HepG2 (cell line): ENCODE data around the gene KRTAP5-6. TPM values are rescaled to one million over a fixed set of nuclear protein-coding genes. Genes with fewer than 3 reads are reported as not detected.
A peak's percentile ranks its signal among the peaks of the same experiment; 100 is the strongest.

Experiments
- ATAC-seq: fragments of 200-7000 bp; cut with Tn5 transposase; 3 replicates; pipeline ENCODE4 v1.9.1; 2020; ENCODE audit warnings: mild to moderate bottlenecking, moderate library complexity
- BruUV-seq: library from RNA; stranded (reverse); fragments of 400-500 nt; replicated peaks from 2 replicates; lab custom pipeline; 2021; lab: Mats Ljungman, UMichigan
- CTCF ChIA-PET: fragments of 300-600 bp; formaldehyde crosslinking; extraction: SDS; loops from one replicate; lab custom pipeline; 2021; ENCODE audit warnings: low total read pairs, inconsistent platforms, low intra/inter-chr PET ratio; lab: Yijun Ruan, JAX
- POLR2A ChIA-PET: fragments of 350-600 bp; sonication (Branson Sonifier 250); formaldehyde crosslinking; loops from one replicate; lab custom pipeline; 2020; ENCODE audit warnings: antibody characterized with exemption, inconsistent platforms; lab: Yijun Ruan, JAX
- DNase-seq: peaks from one replicate; pipeline ENCODE4 v3.0.0-alpha.2; 2015; ENCODE audit warnings: low spot score
- FAIRE-seq: peaks from 3 replicates; lab custom pipeline; 2011; peaks lifted over from hg19 to GRCh38; lab: Jason Lieb, UNC
- H2AFZ ChIP-seq: one replicate; pipeline ENCODE4 v1.6.1; 2011; ENCODE audit warnings: low read length, inconsistent platforms
- H3K27ac ChIP-seq: fragments of 300-600 bp; 3 replicates; pipeline ENCODE4 v1.8.0; 2011; ENCODE audit warnings: mixed run types, mild to moderate bottlenecking, mixed read lengths, low read length, inconsistent platforms; ENCODE audit not compliant: insufficient read depth; ENCODE audit errors: extremely low read length
- H3K27me3 ChIP-seq, 2 experiments: fragments of 200-600 bp in 1 of 2; 2 replicates in 1 of 2; 3 replicates in 1 of 2; pipeline versions ENCODE4 v1.6.0 to v1.8.0; 2011; ENCODE audit warnings: low read length in 2 of 2, mild to moderate bottlenecking in 2 of 2, moderate library complexity in 2 of 2, inconsistent platforms in 1 of 2; ENCODE audit not compliant: insufficient read depth in 2 of 2, control insufficient read depth in 1 of 2
- H3K36me3 ChIP-seq, 2 experiments: fragments of 200-600 bp in 1 of 2; replicated peaks in 1 of 2; 2 replicates in 1 of 2; 3 replicates in 1 of 2; pipeline versions ENCODE4 v1.5.1 to v1.8.0; 2011; ENCODE audit warnings: low read length in 2 of 2, inconsistent platforms in 1 of 2; ENCODE audit not compliant: insufficient read depth in 2 of 2, control insufficient read depth in 1 of 2
- H3K4me1 ChIP-seq: 2 replicates; pipeline ENCODE4 v1.5.1; 2012; ENCODE audit warnings: low read length, inconsistent platforms; ENCODE audit not compliant: insufficient read depth
- H3K4me2 ChIP-seq: 2 replicates; pipeline ENCODE4 v1.6.0; 2011; ENCODE audit warnings: low read depth, low read length, inconsistent platforms
- H3K4me3 ChIP-seq, 3 experiments: fragments of 200-600 bp in 1 of 3; sonication (generic), shearing (Covaris generic) in 1 of 3; replicated peaks in 1 of 3; 2 replicates each; pipeline ENCODE4 v1.5.1; 2011 to 2016; ENCODE audit warnings: low read length in 3 of 3, inconsistent platforms in 2 of 3, low read depth in 2 of 3, mild to moderate bottlenecking in 2 of 3, control low read depth in 1 of 3, mixed read lengths in 1 of 3; ENCODE audit not compliant: insufficient read depth in 1 of 3
- H3K79me2 ChIP-seq: one replicate; pipeline ENCODE4 v1.6.1; 2011; ENCODE audit warnings: low read length, inconsistent platforms; ENCODE audit not compliant: insufficient read depth
- H3K9ac ChIP-seq: 2 replicates; pipeline ENCODE4 v1.6.0; 2011; ENCODE audit warnings: mild to moderate bottlenecking, low read depth, low read length, inconsistent platforms; ENCODE audit not compliant: insufficient read depth
- H3K9me3 ChIP-seq: 2 replicates; pipeline ENCODE4 v1.5.1; 2012; ENCODE audit warnings: mild to moderate bottlenecking, low read length
- H4K20me1 ChIP-seq: 2 replicates; pipeline ENCODE4 v1.6.0; 2011; ENCODE audit warnings: inconsistent platforms, mild to moderate bottlenecking, low read length, moderate library complexity; ENCODE audit not compliant: insufficient read depth
- FOXA3 ChIP-seq: IDR thresholded peaks from 2 replicates; pipeline ENCODE4 v1.6.1; 2016; ENCODE audit warnings: missing genetic modification reagents, missing compliant biosample characterization
- HOXA3 ChIP-seq: sonication (generic); formaldehyde crosslinking; IDR thresholded peaks from 2 replicates; pipeline ENCODE4 v1.5.0; 2020; ENCODE audit warnings: missing genetic modification reagents
- RFX1 ChIP-seq: fragments of 450-650 bp; IDR thresholded peaks from 2 replicates; pipeline ENCODE4 v1.6.1; 2017
- ZNF333 ChIP-seq: sonication (generic); formaldehyde crosslinking; IDR thresholded peaks from 2 replicates; pipeline ENCODE4 v1.4.0; 2020; ENCODE audit warnings: mild to moderate bottlenecking, missing genetic modification reagents, borderline replicate concordance
- ZNF446 ChIP-seq: sonication (generic); formaldehyde crosslinking; IDR thresholded peaks from 2 replicates; pipeline ENCODE4 v1.5.0; 2020; ENCODE audit warnings: mild to moderate bottlenecking, missing genetic modification reagents
- WGBS: methylation state at CpG from one replicate; pipeline ENCODE4 v1.1.6; 2017; ENCODE audit warnings: low lambda C conversion rate; 5-methylcytosine and 5-hydroxymethylcytosine counted together
- in situ Hi-C: cut with HindIII; loops from 2 replicates; pipeline ENCODE4 v1.10.0; 2017; ENCODE audit warnings: low pct_unique_long_range_greater_than_20kb; ENCODE audit not compliant: extremely low pct_ligation_motif_present
- intact Hi-C: fragments of 100-400 bp; cut with micrococcal nuclease; formaldehyde crosslinking; loops from one replicate; pipeline ENCODE4 v1.10.0; 2022; ENCODE audit not compliant: unreplicated experiment
- polyA plus RNA-seq, 8 experiments: library from polyadenylated mRNA; depleted of rRNA in 3 of 8; stranded (reverse) in 7 of 8; unstranded in 1 of 8; fragments of >200 nt; fragmentation: Illumina TruSeq in 4 of 8; extraction: Trizol in 4 of 8; gene quantifications; 2 replicates each; pipeline versions ENCODE4 v1.2.1 to v1.2.3, GENCODE V29; 2011 to 2016; ENCODE audit warnings: low read depth in 4 of 8, missing spikeins in 1 of 8, mixed read lengths in 1 of 8; ENCODE audit not compliant: insufficient read depth in 1 of 8
- total RNA-seq, 5 experiments: library from RNA; depleted of rRNA; stranded (reverse); fragments of >200 nt; fragmentation: Illumina TruSeq; extraction: Trizol; gene quantifications; 2 replicates each; pipeline ENCODE4 v1.2.3, GENCODE V29; 2016; ENCODE audit warnings: low read depth in 1 of 5

Gene KRTAP5-6
- total and polyA plus RNA-seq, 2 of the 13 experiments (the other 11 are each of a cell fraction or from before 2014, with no cell fraction given) = not detected

- DNase-seq (no peak), FAIRE-seq (no peak), ATAC-seq (no peak)
- Histone ChIP-seq H3K79me2 (peaks cover 2% of the 10 kb centered on the region), H3K4me3 (no peak overlapping the region), H3K36me3 (no peaks in the 10 kb centered on the region), H3K9ac (no peak overlapping the region), H3K4me2 (no peak overlapping the region), H4K20me1 (no peaks in the 10 kb centered on the region), H3K27me3 (peaks cover 0 to 3% of the 10 kb centered on the region in 2 experiments; a peak in 3 of 5 replicates), H2AFZ (no peak overlapping the region), H3K4me1 (peaks cover 61% of the 10 kb centered on the region), H3K27ac (no peak overlapping the region), H3K9me3 (no peaks in the 10 kb centered on the region)
- 0 out of 2 replicates have a peak, but pooled peaks have one; percentile 1 for TF ChIP-seq ZNF333
- TF ChIP-seq RFX1 = no peak
- peak; percentile 16; the same call in 1 of the 2 replicates for TF ChIP-seq HOXA3 (CRISPR knock-in tag)
- in situ Hi-C loops = loop anchor here (5.0 kb wide), 4 partner anchors 38 to 457 kb away; partner anchors contain the start of genes CTSD and SYT8
- intact Hi-C loops = loop anchor here (2.0 kb wide), 2 partner anchors 138 to 456 kb away; no protein-coding TSS in a partner anchor
- WGBS = 79% methylated on average over 5 of the region's 15 CpGs
- CTCF ChIA-PET = interaction anchor here (2.1 to 4.5 kb wide), 4 partner anchors 43 to 182 kb away, joined by 5 to 44 read pairs (median 16); no protein-coding TSS in a partner anchor
- POLR2A ChIA-PET = interaction anchor here (1.6 to 1.8 kb wide), 3 partner anchors 67 to 182 kb away, joined by 4 to 17 read pairs (median 10); no protein-coding TSS in a partner anchor
- no TSS peak for BruUV-seq
These were observed 2.0 kb upstream of the KRTAP5-6 start for GRCh38 chr11:1694846-1695547.

- in situ Hi-C loops = loop anchor here (5.0 kb wide), 3 partner anchors 67 to 457 kb away; partner anchors contain the start of genes CTSD and SYT8
- no TSS peak for BruUV-seq
- no peak overlapping the region for H3K9ac ChIP-seq
- TF ChIP-seq FOXA3 (CRISPR knock-in tag) = no peak
- TF ChIP-seq ZNF446 = peak; percentile 51; the same call in 1 of the 2 replicates
- H2AFZ ChIP-seq = no peak overlapping the region
- DNase-seq = no peak
- intact Hi-C loops = loop anchor here (2.0 kb wide), 2 partner anchors 137 to 455 kb away; no protein-coding TSS in a partner anchor
- no peaks in the 10 kb centered on the region for H3K36me3 ChIP-seq
- no peak overlapping the region for H3K4me2 ChIP-seq
- ChIA-PET POLR2A (no interaction called here), CTCF (interaction anchor here (4.5 kb wide), 1 partner anchor 136 kb away, joined by 44 read pairs; no protein-coding TSS in a partner anchor)
- H3K79me2 ChIP-seq = peaks cover 1% of the 10 kb centered on the region
- no peaks in the 10 kb centered on the region for H3K9me3 ChIP-seq
- peaks cover 0 to 7% of the 10 kb centered on the region in 2 experiments; a peak in 3 of 5 replicates for H3K27me3 ChIP-seq
- ATAC-seq = no peak
- H4K20me1 ChIP-seq = no peaks in the 10 kb centered on the region
- H3K4me1 ChIP-seq = peaks cover 55% of the 10 kb centered on the region
- no peak overlapping the region for H3K27ac ChIP-seq
- WGBS = 76% methylated on average over 3 of the region's 3 CpGs
- no peak for FAIRE-seq
- no peak overlapping the region for H3K4me3 ChIP-seq
These were observed 1.4 kb upstream of the KRTAP5-6 start for GRCh38 chr11:1695548-1696108.
